PC-3 (cell line): ENCODE data around the gene CNKSR3.

Experiments used
- CTCF ChIP-seq: fragments of 300-600 bp; sonication (generic); conservative IDR thresholded peaks from 2 replicates; pipeline ENCODE4 v1.5.1; 2017; ENCODE audit warnings: antibody characterized with exemption, low read depth, mild to moderate bottlenecking, low read length
- EZH2 ChIP-seq: fragments of 300-600 bp; sonication (generic); IDR thresholded peaks from one replicate; pipeline ENCODE4 v1.6.1; 2017; ENCODE audit warnings: antibody characterized with exemption, mild to moderate bottlenecking, low read length; ENCODE audit not compliant: unreplicated experiment

- TF ChIP-seq CTCF (no peak), EZH2 (no peak)
Measured at GRCh38 chr6:154386848-154387717, 123.4 kb downstream of the CNKSR3 start.
